Lung (tissue), 12 donors: ENCODE measurements around the gene GLRA2. TPM values are rescaled to one million over a fixed set of nuclear protein-coding genes. Genes with fewer than 3 reads are reported as not detected.

Experiments
- ATAC-seq: fragments of 200-7000 bp; cut with Tn5 transposase; one replicate; pipeline ENCODE4 v1.9.1; 2020; ENCODE audit warnings: moderate number of reproducible peaks; ENCODE audit not compliant: insufficient read depth, low FRiP score
- DNase-seq, 3 donors: peaks; one replicate each; pipeline ENCODE4 v3.0.0-alpha.2; 2013 to 2017
- H3K27ac ChIP-seq, 2 donors: one replicate each; pipeline ENCODE4 v1.5.1; 2013; ENCODE audit warnings: mild to moderate bottlenecking in 2 of 2, moderate library complexity in 2 of 2, control low read depth in 1 of 2, inconsistent platforms in 1 of 2, low read depth in 1 of 2, low read length in 1 of 2
- H3K27me3 ChIP-seq, 3 donors: one replicate each; pipeline ENCODE4 v1.5.1; 2013; ENCODE audit warnings: low read length in 2 of 3; ENCODE audit not compliant: control insufficient read depth in 3 of 3, insufficient read depth in 3 of 3
- H3K36me3 ChIP-seq, 4 donors: one replicate each; pipeline ENCODE4 v1.5.1; 2013; ENCODE audit warnings: low read length in 4 of 4, mild to moderate bottlenecking in 1 of 4, moderate library complexity in 1 of 4; ENCODE audit not compliant: control insufficient read depth in 4 of 4, insufficient read depth in 4 of 4
- H3K4me1 ChIP-seq, 5 donors: one replicate each; pipeline ENCODE4 v1.5.1; 2013; ENCODE audit warnings: low read length in 5 of 5, mild to moderate bottlenecking in 2 of 5, moderate library complexity in 1 of 5; ENCODE audit not compliant: control insufficient read depth in 5 of 5, insufficient read depth in 5 of 5
- H3K4me3 ChIP-seq: one replicate; pipeline ENCODE4 v1.5.1; 2013; ENCODE audit warnings: mild to moderate bottlenecking, control low read depth, moderate library complexity
- H3K9ac ChIP-seq, 2 donors: one replicate each; pipeline ENCODE4 v1.5.1; 2013; ENCODE audit warnings: low read length in 2 of 2, control low read depth in 1 of 2; ENCODE audit not compliant: insufficient read depth in 1 of 2
- H3K9me3 ChIP-seq, 4 donors: one replicate each; pipeline ENCODE4 v1.5.1; 2013; ENCODE audit warnings: low read length in 3 of 4, mild to moderate bottlenecking in 1 of 4, moderate library complexity in 1 of 4; ENCODE audit not compliant: control insufficient read depth in 4 of 4, insufficient read depth in 3 of 4
- WGBS, 2 donors: extraction: QIAGEN DNeasy Blood & Tissue Kit; methylation state at CpG; one replicate each; pipeline ENCODE4 v1.1.7; 2013; 5-methylcytosine and 5-hydroxymethylcytosine counted together
- polyA plus RNA-seq, 2 donors: library from polyadenylated mRNA; stranded (reverse); fragments of 200-250 nt; gene quantifications; one replicate each; pipeline ENCODE4 v1.2.1, GENCODE V29; 2013
- total RNA-seq, 2 donors: library from RNA; depleted of rRNA in 1 of 2; stranded (reverse); fragments of >200 nt in 1 of 2; gene quantifications; one replicate each; pipeline ENCODE4 v1.2.1, GENCODE V29; 2014 to 2021
- TF ChIP-seq, protein P1 (sequence below): IDR thresholded peaks from 2 replicates; pipeline ENCODE4 v1.5.1; 2012; ENCODE audit warnings: mild to moderate bottlenecking; ENCODE audit errors: control extremely low read depth, extremely low read depth
- donor health status: control.
- donor health status: control.
- donor health status: Bipolar disorder and iron deficiency.
- donor health status: healthy.
- donor health status: DM: yes; HTN: yes; CAD: no.

Gene GLRA2
- total and polyA plus RNA-seq, 4 donors: 0.60 TPM; not detected in 3

- no peak overlapping the region for H3K27ac ChIP-seq
- no peak overlapping the region for H3K4me3 ChIP-seq
- ATAC-seq (no peak), DNase-seq (no peak)
- H3K27me3 ChIP-seq: peaks cover 0 to 38% (median 6%) of the 10 kb centered on the region in 3 donors
- H3K9ac ChIP-seq: no peak overlapping the region
- H3K9me3 ChIP-seq: peaks cover 0 to 3% (median 0%) of the 10 kb centered on the region in 4 donors
- no peaks in the 10 kb centered on the region for H3K36me3 ChIP-seq
- 72 to 87% methylated on average over 1 of the region's 1 CpG for WGBS, 2 donors
- no peaks in the 10 kb centered on the region for H3K4me1 ChIP-seq
- TF ChIP-seq, protein P1, sequence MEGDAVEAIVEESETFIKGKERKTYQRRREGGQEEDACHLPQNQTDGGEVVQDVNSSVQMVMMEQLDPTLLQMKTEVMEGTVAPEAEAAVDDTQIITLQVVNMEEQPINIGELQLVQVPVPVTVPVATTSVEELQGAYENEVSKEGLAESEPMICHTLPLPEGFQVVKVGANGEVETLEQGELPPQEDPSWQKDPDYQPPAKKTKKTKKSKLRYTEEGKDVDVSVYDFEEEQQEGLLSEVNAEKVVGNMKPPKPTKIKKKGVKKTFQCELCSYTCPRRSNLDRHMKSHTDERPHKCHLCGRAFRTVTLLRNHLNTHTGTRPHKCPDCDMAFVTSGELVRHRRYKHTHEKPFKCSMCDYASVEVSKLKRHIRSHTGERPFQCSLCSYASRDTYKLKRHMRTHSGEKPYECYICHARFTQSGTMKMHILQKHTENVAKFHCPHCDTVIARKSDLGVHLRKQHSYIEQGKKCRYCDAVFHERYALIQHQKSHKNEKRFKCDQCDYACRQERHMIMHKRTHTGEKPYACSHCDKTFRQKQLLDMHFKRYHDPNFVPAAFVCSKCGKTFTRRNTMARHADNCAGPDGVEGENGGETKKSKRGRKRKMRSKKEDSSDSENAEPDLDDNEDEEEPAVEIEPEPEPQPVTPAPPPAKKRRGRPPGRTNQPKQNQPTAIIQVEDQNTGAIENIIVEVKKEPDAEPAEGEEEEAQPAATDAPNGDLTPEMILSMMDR: no peak
These were observed 250.2 kb downstream of the GLRA2 start for GRCh38 chrX:14779580-14779979.
